SU-DHL-6 (cell line): Measurements from ENCODE around the gene TLE6.

ENCODE experiments used
- H2AFZ ChIP-seq: fragments of 200-600 bp; sonication (generic); 2 replicates; pipeline ENCODE4 v1.6.1; 2014; ENCODE audit warnings: low read depth, mild to moderate bottlenecking, moderate library complexity, mixed read lengths, antibody characterized with exemption, low read length; ENCODE audit not compliant: severe bottlenecking
- H3F3A ChIP-seq: fragments of 200-600 bp; shearing (Covaris generic); 2 replicates; pipeline ENCODE4 v1.6.0; 2016; ENCODE audit warnings: antibody characterized with exemption, mild to moderate bottlenecking; ENCODE audit not compliant: insufficient read depth
- H3K27ac ChIP-seq: fragments of 200-600 bp; sonication (generic); 2 replicates; pipeline ENCODE4 v1.5.1; 2016; ENCODE audit warnings: low read depth, mild to moderate bottlenecking, low read length, moderate library complexity, mixed read lengths
- H3K27me3 ChIP-seq: fragments of 200-600 bp; sonication (generic), shearing (Covaris generic); 2 replicates; pipeline ENCODE4 v1.6.0; 2014; ENCODE audit warnings: mild to moderate bottlenecking, low read length
- H3K36me3 ChIP-seq: fragments of 200-600 bp; sonication (generic); 2 replicates; pipeline ENCODE4 v1.6.1; 2014; ENCODE audit warnings: mild to moderate bottlenecking, low read length, mixed read lengths
- H3K4me2 ChIP-seq: fragments of 300-600, 200-600 bp; shearing (Covaris generic), sonication (generic); 2 replicates; pipeline ENCODE4 v1.6.0; 2014; ENCODE audit warnings: low read length, low read depth, mild to moderate bottlenecking; ENCODE audit not compliant: poor library complexity, severe bottlenecking
- H3K4me3 ChIP-seq: fragments of 200-600 bp; sonication (generic); 2 replicates; pipeline ENCODE4 v1.5.1; 2014; ENCODE audit warnings: antibody characterized with exemption, low read length, mild to moderate bottlenecking, mixed read lengths; ENCODE audit not compliant: insufficient read depth, poor library complexity, severe bottlenecking
- H3K79me2 ChIP-seq: fragments of 200-600 bp; sonication (generic); 2 replicates; pipeline ENCODE4 v1.6.1; 2014; ENCODE audit warnings: mild to moderate bottlenecking, low read length, moderate library complexity; ENCODE audit not compliant: insufficient read depth
- H3K9ac ChIP-seq: fragments of 200-600 bp; sonication (generic); 2 replicates; pipeline ENCODE4 v1.7.0; 2014; ENCODE audit warnings: mild to moderate bottlenecking, low read length
- H3K9me2 ChIP-seq: fragments of 200-600 bp; sonication (generic); replicated peaks from 2 replicates; pipeline ENCODE4 v1.6.1; 2014; ENCODE audit warnings: low read length; ENCODE audit not compliant: insufficient read depth
- H3K9me3 ChIP-seq: fragments of 200-600 bp; sonication (generic); 2 replicates; pipeline ENCODE4 v1.6.1; 2014; ENCODE audit warnings: low read length, mixed read lengths; ENCODE audit not compliant: insufficient read depth
- H4K20me1 ChIP-seq: fragments of 200-600 bp; sonication (generic); 2 replicates; pipeline ENCODE4 v1.6.1; 2014; ENCODE audit warnings: low read depth, mild to moderate bottlenecking, antibody characterized with exemption, low read length, moderate library complexity, mixed read lengths
- CTCF ChIP-seq: fragments of 200-600 bp; sonication (generic); IDR thresholded peaks from one replicate; pipeline ENCODE4 v1.5.1; 2017; ENCODE audit warnings: antibody characterized with exemption, mild to moderate bottlenecking, low read length, moderate library complexity; ENCODE audit not compliant: insufficient read depth, poor library complexity, severe bottlenecking
- EZH2phosphoT487 ChIP-seq: fragments of 200-600 bp; sonication (generic), shearing (Covaris generic); conservative IDR thresholded peaks from 2 replicates; pipeline ENCODE4 v1.6.1; 2018; ENCODE audit warnings: mild to moderate bottlenecking, antibody characterized with exemption, low read length, moderate library complexity, mixed read lengths

Gene TLE6

GRCh38 chr19:2969104-2969504 is 8.3 kb upstream of the TLE6 start:
- no peaks in the 10 kb centered on the region for H3F3A ChIP-seq
- no peaks in the 10 kb centered on the region for H3K36me3 ChIP-seq
- no peaks in the 10 kb centered on the region for H3K79me2 ChIP-seq
- no peak overlapping the region for H2AFZ ChIP-seq
- no peak overlapping the region for H3K27ac ChIP-seq
- H3K9ac ChIP-seq = no peak overlapping the region
- no peak for TF ChIP-seq CTCF
- H3K9me3 ChIP-seq = no peaks in the 10 kb centered on the region
- H3K9me2 ChIP-seq = no peaks in the 10 kb centered on the region
- H3K4me3 ChIP-seq = no peak overlapping the region
- H4K20me1 ChIP-seq = no peaks in the 10 kb centered on the region
- H3K4me2 ChIP-seq = no peak overlapping the region
- H3K27me3 ChIP-seq = no peaks in the 10 kb centered on the region

- Histone ChIP-seq H3K4me2 (no peak overlapping the region), H3K27ac (no peak overlapping the region), H2AFZ (no peak overlapping the region), H3F3A (no peaks in the 10 kb centered on the region), H3K36me3 (no peaks in the 10 kb centered on the region), H3K9ac (no peak overlapping the region), H4K20me1 (no peaks in the 10 kb centered on the region), H3K79me2 (no peaks in the 10 kb centered on the region), H3K4me3 (no peak overlapping the region), H3K27me3 (no peaks in the 10 kb centered on the region), H3K9me2 (no peaks in the 10 kb centered on the region), H3K9me3 (no peaks in the 10 kb centered on the region)
- TF ChIP-seq EZH2phosphoT487 = no peak
- TF ChIP-seq CTCF = no peak
These were observed 7.0 kb upstream of the TLE6 start for GRCh38 chr19:2970201-2970835.

GRCh38 chr19:2973229-2973628 is 4.1 kb upstream of the TLE6 start:
- Histone ChIP-seq H3K9ac (no peak overlapping the region), H2AFZ (no peak overlapping the region), H3K9me3 (no peaks in the 10 kb centered on the region), H3K4me2 (no peak overlapping the region), H3K4me3 (no peak overlapping the region), H3K27me3 (no peaks in the 10 kb centered on the region), H3K36me3 (no peaks in the 10 kb centered on the region), H3F3A (no peaks in the 10 kb centered on the region), H3K27ac (no peak overlapping the region), H3K79me2 (no peaks in the 10 kb centered on the region), H3K9me2 (no peaks in the 10 kb centered on the region), H4K20me1 (no peaks in the 10 kb centered on the region)
- TF ChIP-seq EZH2phosphoT487 (no peak), CTCF (no peak)
